HepG2 (cell line): Measurements from ENCODE around the gene BCAS1. TPM values are rescaled to one million over a fixed set of nuclear protein-coding genes. Genes with fewer than 3 reads are reported as not detected.
A peak's percentile ranks its signal among the peaks of the same experiment; 100 is the strongest.

Source experiments
- ATAC-seq: fragments of 200-7000 bp; cut with Tn5 transposase; 3 replicates; pipeline ENCODE4 v1.9.1; 2020; ENCODE audit warnings: mild to moderate bottlenecking, moderate library complexity
- BruUV-seq: library from RNA; stranded (reverse); fragments of 400-500 nt; replicated peaks from 2 replicates; lab custom pipeline; 2021; lab: Mats Ljungman, UMichigan
- CTCF ChIA-PET: fragments of 300-600 bp; formaldehyde crosslinking; extraction: SDS; loops from one replicate; lab custom pipeline; 2021; ENCODE audit warnings: low total read pairs, inconsistent platforms, low intra/inter-chr PET ratio; lab: Yijun Ruan, JAX
- POLR2A ChIA-PET: fragments of 350-600 bp; sonication (Branson Sonifier 250); formaldehyde crosslinking; loops from one replicate; lab custom pipeline; 2020; ENCODE audit warnings: antibody characterized with exemption, inconsistent platforms; lab: Yijun Ruan, JAX
- DNase-seq: peaks from one replicate; pipeline ENCODE4 v3.0.0-alpha.2; 2015; ENCODE audit warnings: low spot score
- FAIRE-seq: peaks from 3 replicates; lab custom pipeline; 2011; peaks lifted over from hg19 to GRCh38; lab: Jason Lieb, UNC
- H2AFZ ChIP-seq: one replicate; pipeline ENCODE4 v1.6.1; 2011; ENCODE audit warnings: low read length, inconsistent platforms
- H3K27ac ChIP-seq: fragments of 300-600 bp; 3 replicates; pipeline ENCODE4 v1.8.0; 2011; ENCODE audit warnings: mixed run types, mild to moderate bottlenecking, mixed read lengths, low read length, inconsistent platforms; ENCODE audit not compliant: insufficient read depth; ENCODE audit errors: extremely low read length
- H3K27me3 ChIP-seq, 2 experiments: fragments of 200-600 bp in 1 of 2; 2 replicates in 1 of 2; 3 replicates in 1 of 2; pipeline versions ENCODE4 v1.6.0 to v1.8.0; 2011; ENCODE audit warnings: low read length in 2 of 2, mild to moderate bottlenecking in 2 of 2, moderate library complexity in 2 of 2, inconsistent platforms in 1 of 2; ENCODE audit not compliant: insufficient read depth in 2 of 2, control insufficient read depth in 1 of 2
- H3K36me3 ChIP-seq, 2 experiments: fragments of 200-600 bp in 1 of 2; replicated peaks in 1 of 2; 2 replicates in 1 of 2; 3 replicates in 1 of 2; pipeline versions ENCODE4 v1.5.1 to v1.8.0; 2011; ENCODE audit warnings: low read length in 2 of 2, inconsistent platforms in 1 of 2; ENCODE audit not compliant: insufficient read depth in 2 of 2, control insufficient read depth in 1 of 2
- H3K4me1 ChIP-seq: 2 replicates; pipeline ENCODE4 v1.5.1; 2012; ENCODE audit warnings: low read length, inconsistent platforms; ENCODE audit not compliant: insufficient read depth
- H3K4me2 ChIP-seq: 2 replicates; pipeline ENCODE4 v1.6.0; 2011; ENCODE audit warnings: low read depth, low read length, inconsistent platforms
- H3K4me3 ChIP-seq, 3 experiments: fragments of 200-600 bp in 1 of 3; sonication (generic), shearing (Covaris generic) in 1 of 3; replicated peaks in 1 of 3; 2 replicates each; pipeline ENCODE4 v1.5.1; 2011 to 2016; ENCODE audit warnings: low read length in 3 of 3, inconsistent platforms in 2 of 3, low read depth in 2 of 3, mild to moderate bottlenecking in 2 of 3, control low read depth in 1 of 3, mixed read lengths in 1 of 3; ENCODE audit not compliant: insufficient read depth in 1 of 3
- H3K79me2 ChIP-seq: one replicate; pipeline ENCODE4 v1.6.1; 2011; ENCODE audit warnings: low read length, inconsistent platforms; ENCODE audit not compliant: insufficient read depth
- H3K9ac ChIP-seq: 2 replicates; pipeline ENCODE4 v1.6.0; 2011; ENCODE audit warnings: mild to moderate bottlenecking, low read depth, low read length, inconsistent platforms; ENCODE audit not compliant: insufficient read depth
- H3K9me3 ChIP-seq: 2 replicates; pipeline ENCODE4 v1.5.1; 2012; ENCODE audit warnings: mild to moderate bottlenecking, low read length
- H4K20me1 ChIP-seq: 2 replicates; pipeline ENCODE4 v1.6.0; 2011; ENCODE audit warnings: inconsistent platforms, mild to moderate bottlenecking, low read length, moderate library complexity; ENCODE audit not compliant: insufficient read depth
- CEBPB ChIP-seq: IDR thresholded peaks from 2 replicates; pipeline ENCODE4 v1.6.1; 2011; ENCODE audit warnings: low read depth, low read length, improper control_type of control experiment, borderline replicate concordance
- CHD2 ChIP-seq: IDR thresholded peaks from 2 replicates; pipeline ENCODE4 v1.6.1; 2011; ENCODE audit warnings: low read depth, low read length, improper control_type of control experiment
- MAFK ChIP-seq, 2 experiments: IDR thresholded peaks in 1 of 2; conservative IDR thresholded peaks in 1 of 2; 2 replicates each; pipeline ENCODE4 v1.6.1; 2011; ENCODE audit warnings: improper control_type of control experiment in 2 of 2, low read length in 2 of 2
- NKX3-1 ChIP-seq: sonication (generic); formaldehyde crosslinking; IDR thresholded peaks from 2 replicates; pipeline ENCODE4 v1.5.0; 2020; ENCODE audit warnings: missing genetic modification reagents
- SUZ12 ChIP-seq: fragments of 150-350 bp; IDR thresholded peaks from 2 replicates; pipeline ENCODE4 v1.6.1; 2014; ENCODE audit warnings: low read depth, low read length
- ZIK1 ChIP-seq: sonication (generic); formaldehyde crosslinking; IDR thresholded peaks from 2 replicates; pipeline ENCODE4 v1.5.0; 2020; ENCODE audit warnings: mild to moderate bottlenecking, low read depth, missing genetic modification reagents, borderline replicate concordance
- ZNF33A ChIP-seq: sonication (generic); formaldehyde crosslinking; IDR thresholded peaks from 2 replicates; pipeline ENCODE4 v1.5.1; 2020; ENCODE audit warnings: missing genetic modification reagents, mild to moderate bottlenecking, moderate library complexity, borderline replicate concordance
- ZNF629 ChIP-seq: sonication (generic); formaldehyde crosslinking; conservative IDR thresholded peaks from 2 replicates; pipeline ENCODE4 v1.5.0; 2020; ENCODE audit warnings: missing genetic modification reagents
- WGBS: methylation state at CpG from one replicate; pipeline ENCODE4 v1.1.6; 2017; ENCODE audit warnings: low lambda C conversion rate; 5-methylcytosine and 5-hydroxymethylcytosine counted together
- in situ Hi-C: cut with HindIII; loops from 2 replicates; pipeline ENCODE4 v1.10.0; 2017; ENCODE audit warnings: low pct_unique_long_range_greater_than_20kb; ENCODE audit not compliant: extremely low pct_ligation_motif_present
- intact Hi-C: fragments of 100-400 bp; cut with micrococcal nuclease; formaldehyde crosslinking; loops from one replicate; pipeline ENCODE4 v1.10.0; 2022; ENCODE audit not compliant: unreplicated experiment
- polyA plus RNA-seq, 8 experiments: library from polyadenylated mRNA; depleted of rRNA in 3 of 8; stranded (reverse) in 7 of 8; unstranded in 1 of 8; fragments of >200 nt; fragmentation: Illumina TruSeq in 4 of 8; extraction: Trizol in 4 of 8; gene quantifications; 2 replicates each; pipeline versions ENCODE4 v1.2.1 to v1.2.3, GENCODE V29; 2011 to 2016; ENCODE audit warnings: low read depth in 4 of 8, missing spikeins in 1 of 8, mixed read lengths in 1 of 8; ENCODE audit not compliant: insufficient read depth in 1 of 8
- total RNA-seq, 5 experiments: library from RNA; depleted of rRNA; stranded (reverse); fragments of >200 nt; fragmentation: Illumina TruSeq; extraction: Trizol; gene quantifications; 2 replicates each; pipeline ENCODE4 v1.2.3, GENCODE V29; 2016; ENCODE audit warnings: low read depth in 1 of 5
- TF ChIP-seq, protein P1 (sequence below): sonication (generic); formaldehyde crosslinking; IDR thresholded peaks from 2 replicates; pipeline ENCODE4 v1.4.0; 2020; ENCODE audit warnings: missing genetic modification reagents, mild to moderate bottlenecking, borderline replicate concordance
- TF ChIP-seq, protein P2 (sequence below): sonication (generic); formaldehyde crosslinking; conservative IDR thresholded peaks from 2 replicates; pipeline ENCODE4 v1.4.0; 2020; ENCODE audit warnings: missing genetic modification reagents

Gene BCAS1
- total and polyA plus RNA-seq, 2 of the 13 experiments (the other 11 are each of a cell fraction or from before 2014, with no cell fraction given), result 0.55 to 0.91 TPM

DNA sequence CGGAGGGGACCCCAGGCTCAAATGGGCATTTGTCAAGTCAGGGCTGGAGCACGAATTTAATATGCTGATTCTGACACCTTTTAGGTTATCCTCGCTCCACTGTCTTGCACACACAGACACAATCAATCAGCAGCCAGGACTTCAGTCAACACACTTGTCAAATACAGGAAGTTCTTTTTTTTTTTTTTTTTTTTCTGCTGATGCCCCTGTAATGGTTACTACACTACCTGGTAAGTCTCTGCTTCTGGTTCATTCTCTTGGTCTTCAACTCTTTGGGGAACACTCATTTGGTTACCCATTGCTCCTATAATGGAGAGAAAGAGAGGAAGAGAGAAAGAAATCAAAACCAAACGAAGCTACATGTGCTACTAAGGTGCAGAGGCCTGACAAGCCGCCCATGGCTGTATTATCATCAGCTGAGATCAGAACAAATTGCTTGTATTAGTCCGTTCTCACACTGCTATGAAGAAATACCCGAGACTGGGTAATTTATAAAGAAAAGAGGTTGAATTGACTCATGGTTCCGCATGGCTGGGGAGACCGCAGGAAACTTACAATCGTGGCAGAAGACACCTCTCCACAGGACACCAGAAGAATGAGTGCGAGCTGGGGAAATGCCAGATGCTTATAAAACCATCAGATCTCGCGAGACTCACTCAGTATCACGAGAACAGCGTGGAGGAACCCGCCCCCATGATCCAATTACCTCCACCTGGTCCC lies 11.8 kb downstream of the BCAS1 start:
- no peak; the same call in 1 of the 3 replicates for ATAC-seq
- H3K4me2 ChIP-seq, result no peak overlapping the region
- H3K36me3 ChIP-seq, result no peaks in the 10 kb centered on the region
- ChIA-PET POLR2A (interaction anchor here (1.3 kb wide), 1 partner anchor 9 kb away, joined by 6 read pairs; no protein-coding TSS in a partner anchor), CTCF (no interaction called here)
- H3K27me3 ChIP-seq, result no peaks in the 10 kb centered on the region; a peak in 1 of 5 replicates
- no peak for TF ChIP-seq ZNF33A (CRISPR knock-in tag)
- TF ChIP-seq CEBPB, result no peak
- TF ChIP-seq CHD2, result peak; percentile 90
- TF ChIP-seq, protein P1, sequence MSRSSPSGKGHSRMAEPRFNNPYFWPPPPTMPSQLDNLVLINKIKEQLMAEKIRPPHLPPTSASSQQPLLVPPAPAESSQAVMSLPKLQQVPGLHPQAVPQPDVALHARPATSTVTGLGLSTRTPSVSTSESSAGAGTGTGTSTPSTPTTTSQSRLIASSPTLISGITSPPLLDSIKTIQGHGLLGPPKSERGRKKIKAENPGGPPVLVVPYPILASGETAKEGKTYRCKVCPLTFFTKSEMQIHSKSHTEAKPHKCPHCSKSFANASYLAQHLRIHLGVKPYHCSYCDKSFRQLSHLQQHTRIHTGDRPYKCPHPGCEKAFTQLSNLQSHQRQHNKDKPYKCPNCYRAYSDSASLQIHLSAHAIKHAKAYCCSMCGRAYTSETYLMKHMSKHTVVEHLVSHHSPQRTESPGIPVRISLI (CRISPR knock-in tag), result peak; percentile 51; the same call in 1 of the 2 replicates
- TF ChIP-seq, protein P2, sequence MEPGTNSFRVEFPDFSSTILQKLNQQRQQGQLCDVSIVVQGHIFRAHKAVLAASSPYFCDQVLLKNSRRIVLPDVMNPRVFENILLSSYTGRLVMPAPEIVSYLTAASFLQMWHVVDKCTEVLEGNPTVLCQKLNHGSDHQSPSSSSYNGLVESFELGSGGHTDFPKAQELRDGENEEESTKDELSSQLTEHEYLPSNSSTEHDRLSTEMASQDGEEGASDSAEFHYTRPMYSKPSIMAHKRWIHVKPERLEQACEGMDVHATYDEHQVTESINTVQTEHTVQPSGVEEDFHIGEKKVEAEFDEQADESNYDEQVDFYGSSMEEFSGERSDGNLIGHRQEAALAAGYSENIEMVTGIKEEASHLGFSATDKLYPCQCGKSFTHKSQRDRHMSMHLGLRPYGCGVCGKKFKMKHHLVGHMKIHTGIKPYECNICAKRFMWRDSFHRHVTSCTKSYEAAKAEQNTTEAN (CRISPR knock-in tag), result peak; percentile 58; the same call in 1 of the 2 replicates
- no peak for TF ChIP-seq SUZ12
- TF ChIP-seq NKX3-1 (CRISPR knock-in tag), result 0 out of 2 replicates have a peak, but pooled peaks have one; percentile 31
- TF ChIP-seq MAFK (conservative IDR thresholded peaks at IDR 0.05 in 1 of 2, IDR thresholded peaks at IDR 0.05 in 1 of 2; ENCODE audit: low read length in 2 of 2), result 0 out of 4 replicates have a peak, but pooled peaks of 1 of the 2 experiments have one; percentile 14
- 0 out of 2 replicates have a peak, but pooled peaks have one; percentile 9 for TF ChIP-seq ZNF629
- no peak for TF ChIP-seq ZIK1 (CRISPR knock-in tag)
- no peak overlapping the region for H3K4me3 ChIP-seq
- H3K27ac ChIP-seq, result no peak overlapping the region
- no peak overlapping the region for H3K9ac ChIP-seq
- no peak for DNase-seq
- FAIRE-seq, result no peak
- intact Hi-C loops (no loop called here), in situ Hi-C loops (no loop called here)
- no peaks in the 10 kb centered on the region for H4K20me1 ChIP-seq
- H3K4me1 ChIP-seq, result no peaks in the 10 kb centered on the region
- no peaks in the 10 kb centered on the region for H3K9me3 ChIP-seq
- no TSS peak for BruUV-seq
- no peak overlapping the region for H2AFZ ChIP-seq
- WGBS, result 62% methylated on average over 16 of the region's 16 CpGs
- no peaks in the 10 kb centered on the region for H3K79me2 ChIP-seq
